ENCODE data around the gene ASB10.

Gene ASB10

DNA sequence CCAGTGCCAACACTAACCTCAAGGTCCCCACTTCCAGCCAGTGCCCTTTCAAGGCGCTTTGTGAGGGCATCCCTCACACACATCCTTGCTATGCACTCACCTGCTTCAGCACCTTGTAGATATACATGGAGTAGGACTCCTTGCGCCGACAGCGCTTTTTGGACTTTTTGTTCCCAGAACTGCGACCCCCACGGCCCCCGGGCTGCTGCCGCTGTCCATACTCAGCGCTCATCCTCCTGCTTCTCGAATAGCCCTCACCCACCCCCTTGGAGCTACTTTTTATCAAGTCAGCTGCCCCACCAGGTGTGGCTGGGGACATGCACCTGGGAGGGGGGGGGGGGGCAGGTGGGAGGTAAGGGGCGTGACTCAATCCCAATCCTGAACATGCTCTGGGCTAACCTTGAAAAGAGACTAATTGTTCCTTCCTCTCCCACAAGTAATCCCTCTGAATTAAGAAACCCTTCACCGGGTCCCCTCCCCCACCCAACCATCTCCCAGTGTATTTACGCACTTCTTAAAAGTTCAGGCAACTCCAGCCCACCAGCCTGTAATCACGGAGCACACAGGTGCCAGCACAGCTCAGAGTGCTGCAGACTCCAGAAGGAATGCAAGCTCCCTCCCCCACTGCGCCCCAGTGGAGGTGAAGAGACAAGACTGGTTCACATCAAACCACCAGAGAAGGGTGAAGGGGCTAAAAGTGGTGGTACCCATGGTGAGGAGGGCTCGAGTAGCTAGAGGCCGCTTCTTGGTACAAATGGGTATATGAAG lies 23.2 kb upstream of the ASB10 start, which contains the start of gene H2BK1:
Gene H2BK1, minus strand, starts transcription at position 402 of the 768 bp plus-strand sequence. Its CDS starts 170 bp downstream, at position 232.
- DNase-seq (ENCODE audit: low read depth, low spot score), result no peak

GRCh38 chr7:151209588-151209987 lies 22.5 kb upstream of the ASB10 start:
- DNase-seq (ENCODE audit: low read depth, low spot score), result no peak

DNA sequence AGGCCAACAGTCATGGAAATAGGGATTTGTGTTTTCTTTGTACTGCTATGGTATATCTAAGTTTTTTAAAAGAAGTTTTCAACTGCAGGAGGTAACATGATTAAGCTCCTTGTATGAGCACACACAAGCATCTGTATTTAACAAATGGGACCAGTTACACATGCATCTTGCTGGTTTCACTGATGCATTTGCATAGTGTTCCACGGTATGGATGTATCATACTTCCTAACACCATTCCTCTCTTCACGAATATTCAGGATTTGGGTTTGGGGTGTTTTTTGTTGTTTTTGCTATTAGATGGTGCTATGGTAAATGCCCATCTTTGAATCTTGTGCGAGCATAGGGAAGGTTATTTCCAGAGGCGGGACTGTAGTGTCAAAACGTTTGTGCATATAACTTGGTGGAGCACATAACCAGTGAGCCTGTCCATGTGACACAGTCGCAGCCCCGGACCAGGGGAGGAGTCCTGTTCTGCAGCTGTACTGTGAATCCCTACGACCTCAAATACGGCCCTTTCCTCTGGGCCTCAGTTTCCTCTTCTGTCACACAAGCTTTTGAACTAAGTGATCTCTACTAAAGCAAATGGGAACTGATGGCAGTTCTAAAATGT lies 21.3 kb upstream of the ASB10 start:
- DNase-seq (ENCODE audit: low read depth, low spot score), result no peak

- no peak for DNase-seq (ENCODE audit: low read depth, low spot score)
Measured at GRCh38 chr7:151207804-151208203, 20.8 kb upstream of the ASB10 start.

DNA sequence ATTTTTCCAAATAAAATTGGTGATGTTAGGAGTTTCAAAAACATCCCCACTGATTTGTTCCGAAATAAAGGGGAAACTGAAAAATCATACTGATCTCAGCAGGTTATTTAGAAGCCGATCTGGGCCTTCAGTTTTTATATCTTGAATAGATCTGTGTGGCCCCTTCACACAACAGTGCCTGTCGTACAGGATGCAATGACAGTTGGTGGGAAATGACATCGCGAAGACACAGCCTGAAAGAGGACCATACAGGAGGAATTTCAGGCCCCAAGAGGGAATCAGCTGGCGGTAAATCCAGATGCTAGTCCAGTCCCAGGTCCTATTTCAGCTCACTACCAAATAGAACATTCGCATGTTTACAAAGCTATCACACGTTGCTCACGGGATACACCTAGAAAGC lies 20.3 kb upstream of the ASB10 start:
- no peak for DNase-seq (ENCODE audit: low read depth, low spot score)

GRCh38 chr7:151206914-151207313 lies 19.9 kb upstream of the ASB10 start:
- DNase-seq (ENCODE audit: low read depth, low spot score), result no peak

DNA sequence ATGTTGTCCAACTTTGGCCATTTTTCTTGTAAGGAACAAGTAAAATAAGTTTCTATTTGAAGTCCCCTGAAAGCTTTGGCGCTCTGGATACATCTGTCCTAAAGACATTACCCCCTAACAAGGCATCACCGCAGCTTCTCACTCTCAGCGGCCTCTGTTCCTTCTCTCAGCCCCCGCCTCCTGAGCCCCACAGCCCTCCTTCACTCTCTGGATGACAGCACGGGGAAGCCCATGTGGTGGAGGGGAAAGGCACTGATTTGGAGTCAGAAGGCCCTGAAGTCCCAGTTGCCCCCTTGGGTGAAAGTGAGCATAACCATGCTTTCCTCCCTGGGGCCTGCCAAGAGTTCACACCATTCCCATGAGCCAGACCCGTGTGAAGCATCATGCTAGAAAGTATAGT lies 18.7 kb upstream of the ASB10 start:
- no peak for DNase-seq (ENCODE audit: low read depth, low spot score)

DNA sequence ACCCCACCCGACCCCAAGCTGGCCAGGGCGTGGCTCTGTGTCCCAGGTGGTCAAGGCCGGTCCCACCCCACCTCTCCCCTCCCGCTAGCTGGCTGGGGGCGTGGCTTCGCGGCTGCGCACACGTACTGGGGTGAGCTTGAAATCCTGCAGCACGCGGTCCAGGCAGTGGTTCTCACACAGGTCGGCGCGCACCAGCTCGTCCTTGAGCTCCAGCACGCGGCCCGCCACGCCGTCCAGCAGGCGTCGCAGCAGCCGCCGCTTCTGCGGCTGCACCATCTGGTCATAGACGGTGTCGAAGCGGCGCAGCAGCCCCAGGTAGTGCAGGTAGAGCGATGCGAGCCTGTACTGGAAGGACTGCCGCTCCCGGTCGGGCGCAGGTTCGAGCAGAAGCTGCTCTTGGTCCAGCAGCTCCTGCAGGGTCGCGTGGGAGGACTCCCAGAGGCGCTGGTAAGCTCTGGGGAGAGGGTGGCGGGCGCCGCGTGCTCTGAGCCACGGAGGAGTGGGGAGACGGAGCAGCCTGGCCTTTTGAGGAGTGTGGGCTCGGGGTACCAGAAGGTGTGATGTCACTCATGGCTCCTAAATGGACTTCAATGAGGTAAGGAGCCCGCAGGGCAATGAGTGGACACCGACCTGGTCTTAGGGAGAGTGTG lies 17.5 kb upstream of the ASB10 start:
- DNase-seq (ENCODE audit: low read depth, low spot score), result no peak

DNA sequence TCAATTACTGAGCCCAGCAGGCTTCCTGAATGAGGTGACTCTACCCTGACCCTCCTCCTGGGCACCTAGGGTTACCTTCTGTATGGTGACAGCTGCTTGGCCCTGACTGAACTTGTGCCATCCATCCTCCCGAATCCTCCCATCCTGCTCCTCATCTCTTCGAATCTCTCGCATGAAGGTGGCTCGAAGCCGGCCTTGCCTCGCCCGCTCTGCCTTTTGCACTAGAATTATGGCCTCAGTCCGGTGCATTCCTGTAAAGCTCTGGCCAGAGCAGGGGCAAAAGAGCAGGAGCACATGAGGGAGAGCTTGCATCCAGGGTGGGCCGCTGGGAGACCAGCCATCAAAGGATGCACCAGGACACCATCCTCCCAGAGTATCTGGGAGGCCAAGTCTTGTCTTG lies 15.8 kb upstream of the ASB10 start:
- no peak for DNase-seq (ENCODE audit: low read depth, low spot score)

DNA sequence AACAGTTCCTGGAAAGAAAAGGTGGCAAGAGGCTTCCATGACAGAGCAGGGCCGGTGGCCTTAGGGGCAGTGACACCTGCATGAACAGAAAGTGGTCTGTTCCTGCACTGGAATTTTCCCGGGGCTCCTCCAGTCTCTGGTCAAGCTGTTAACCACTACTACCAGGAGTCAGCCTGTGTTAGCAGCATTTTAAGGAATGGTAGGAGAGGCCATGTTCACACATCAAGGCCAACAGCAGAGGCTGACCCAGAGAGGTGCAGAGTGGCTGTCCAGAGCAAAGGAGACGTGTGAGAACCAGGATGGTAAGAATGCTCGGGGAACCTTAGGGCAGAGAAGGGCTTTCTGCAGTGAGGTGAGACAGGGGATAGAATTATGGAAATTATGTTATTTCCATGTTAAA lies 14.7 kb upstream of the ASB10 start:
- no peak for DNase-seq (ENCODE audit: low read depth, low spot score)

GRCh38 chr7:151201344-151201743 lies 14.3 kb upstream of the ASB10 start:
- DNase-seq (ENCODE audit: low read depth, low spot score), result no peak

DNA sequence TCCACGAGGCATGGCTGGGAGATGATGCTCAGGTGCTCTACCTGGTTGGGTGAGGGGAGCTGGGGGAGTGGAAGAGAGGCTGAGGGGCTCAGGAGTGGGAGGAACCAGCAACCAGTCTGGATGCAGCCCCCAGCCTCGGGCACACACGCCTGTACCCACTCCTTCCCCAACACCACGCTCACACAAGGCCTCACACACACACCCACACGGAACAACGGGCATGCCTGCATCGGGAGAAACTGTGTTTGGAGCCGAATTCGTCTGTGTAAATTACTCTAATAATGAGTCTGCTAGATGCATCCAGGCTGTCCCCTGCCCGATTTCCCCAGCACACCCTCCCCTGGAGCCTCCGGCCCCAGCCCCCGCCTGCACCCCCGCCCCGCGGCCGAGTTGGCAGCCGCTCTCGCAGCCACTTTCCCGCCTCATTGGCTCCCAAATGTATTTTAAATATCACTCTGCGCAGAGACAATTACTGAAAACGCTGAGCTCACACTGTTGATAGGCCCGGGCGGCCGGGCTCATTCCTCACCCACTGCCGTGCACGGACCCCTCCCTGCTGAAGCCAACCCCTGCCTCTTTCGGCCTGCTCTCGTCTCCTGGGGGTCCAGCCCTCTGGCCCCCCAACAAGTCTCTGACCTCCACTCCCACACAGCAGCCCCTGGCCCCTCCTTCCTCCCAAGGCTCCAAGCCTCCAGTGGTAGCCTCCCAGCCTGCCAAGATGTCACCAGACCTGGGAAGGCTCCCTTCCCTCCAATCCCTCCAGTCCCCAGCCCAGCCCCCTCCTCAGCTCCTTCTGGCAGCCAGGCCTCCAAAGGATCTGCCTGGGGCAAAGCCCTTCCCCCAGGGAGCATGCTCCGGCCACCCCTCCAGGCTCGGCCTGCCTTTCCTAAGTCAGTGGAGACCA lies 12.1 kb upstream of the ASB10 start:
- DNase-seq (ENCODE audit: low read depth, low spot score), result no peak

DNA sequence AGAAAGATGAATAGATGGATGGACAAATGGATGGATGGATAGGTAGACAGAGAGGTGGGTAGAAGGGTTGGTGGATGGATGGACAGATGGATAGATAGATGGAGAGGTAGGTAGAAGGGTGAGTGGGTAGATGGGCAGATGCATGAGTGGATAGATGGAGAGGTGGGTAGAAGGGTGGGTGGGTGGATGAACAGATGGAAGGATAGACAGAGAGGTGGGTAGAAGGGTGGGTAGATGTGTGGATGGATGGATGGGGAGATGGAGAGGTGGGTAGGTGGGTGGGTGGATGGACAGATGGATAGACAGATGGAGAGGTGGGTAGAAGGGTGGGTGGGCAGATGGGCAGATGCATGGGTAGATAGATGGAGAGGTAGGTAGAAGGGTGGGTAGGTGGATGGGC lies 10.9 kb upstream of the ASB10 start:
- no peak for DNase-seq (ENCODE audit: low read depth, low spot score)

DNA sequence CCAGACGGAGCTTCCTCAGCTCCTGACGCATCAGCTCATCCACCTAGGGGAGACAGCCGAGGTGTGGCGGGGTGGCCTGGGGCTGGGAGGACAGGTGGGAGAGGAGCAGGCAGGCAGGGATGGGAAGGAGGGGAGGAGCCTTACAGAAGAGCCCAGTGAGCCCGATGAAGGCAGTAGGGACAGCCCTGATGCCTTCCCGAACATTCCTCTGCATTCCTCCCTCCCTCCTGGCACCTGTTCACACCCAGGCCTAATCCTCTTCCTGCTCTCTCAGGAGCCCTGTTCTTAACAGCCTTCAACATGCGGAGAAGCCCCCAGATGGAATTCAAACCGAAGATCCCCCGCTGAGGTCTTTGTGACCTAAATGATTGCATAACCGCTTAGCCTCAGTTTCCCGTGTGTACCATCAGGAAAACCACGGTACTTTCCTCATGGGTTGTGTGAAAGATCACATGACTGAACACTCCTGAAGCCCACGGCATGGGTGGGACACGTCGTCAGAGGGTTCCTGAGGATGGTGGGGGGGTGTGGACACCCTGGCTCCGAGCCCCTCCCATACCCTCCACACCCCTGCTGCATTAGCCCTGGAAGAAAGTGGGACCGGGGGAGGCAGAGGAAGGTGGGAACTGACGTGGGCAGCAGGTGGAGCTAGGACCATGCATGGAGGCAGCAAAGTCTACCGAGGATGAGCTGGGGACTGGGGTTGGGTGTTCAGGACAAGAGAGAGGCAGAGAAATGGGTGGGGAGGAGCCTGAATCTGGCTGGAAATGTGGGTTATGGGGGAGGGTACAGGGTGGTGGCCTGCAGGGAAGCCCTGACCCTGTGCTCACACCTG lies 8.8 kb upstream of the ASB10 start:
- DNase-seq (ENCODE audit: low read depth, low spot score), result no peak

DNA sequence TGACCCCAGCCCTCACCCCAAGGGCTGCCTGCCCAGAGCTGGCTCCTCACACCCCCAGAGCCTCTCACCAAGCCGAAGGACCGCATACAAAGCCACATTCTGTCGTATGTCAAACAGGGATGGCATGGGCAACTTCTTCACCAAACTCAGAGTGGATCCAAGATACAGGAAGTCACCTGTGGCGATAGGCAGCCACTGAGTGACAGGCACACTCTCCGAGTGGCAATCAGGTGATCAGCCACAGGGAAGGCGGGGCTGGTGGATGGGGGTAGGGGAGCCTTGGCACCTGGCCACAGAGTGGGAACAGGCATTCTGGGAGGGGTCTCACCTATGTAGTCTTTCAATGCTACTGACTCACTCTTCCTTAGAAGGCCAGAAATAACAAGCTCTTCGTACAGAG lies 7.1 kb upstream of the ASB10 start:
- no peak for DNase-seq (ENCODE audit: low read depth, low spot score)

DNA sequence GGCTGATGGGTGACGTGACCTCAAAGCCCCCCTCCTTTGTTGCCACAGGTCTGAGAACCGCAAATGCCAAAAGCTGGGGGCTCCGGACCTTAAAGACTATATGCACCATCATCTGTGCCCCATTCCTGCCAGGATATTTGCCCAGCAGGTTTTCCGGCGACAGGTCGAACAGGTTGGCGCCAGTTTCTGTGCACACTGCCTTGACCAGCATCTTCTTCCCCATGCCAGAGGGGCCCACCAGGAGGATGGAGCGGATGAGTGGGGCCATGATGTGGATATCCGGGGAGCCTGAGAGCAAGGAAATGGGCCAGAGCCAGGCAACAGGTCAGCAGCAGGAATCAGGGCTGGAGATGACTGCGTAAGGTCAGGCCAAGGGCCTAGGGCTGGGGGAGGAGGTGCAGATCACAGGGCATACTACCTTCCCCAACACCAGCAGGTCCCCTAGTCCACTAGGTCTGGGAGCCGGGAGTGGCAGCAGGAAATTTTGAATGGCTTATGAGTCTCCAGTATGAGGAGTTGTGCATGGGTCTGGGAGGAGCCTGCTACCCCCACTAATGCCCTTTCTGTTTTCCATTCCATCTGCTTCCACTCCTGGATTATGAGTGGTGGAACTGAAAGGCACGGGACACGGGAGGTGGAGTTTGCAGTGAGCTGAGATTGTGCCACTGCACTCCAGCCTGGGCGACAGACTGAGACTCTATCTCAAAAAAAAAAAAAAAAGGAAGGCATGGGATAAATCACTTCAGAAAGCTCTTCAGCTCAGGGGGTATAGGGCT lies 6.3 kb upstream of the ASB10 start:
- DNase-seq (ENCODE audit: low read depth, low spot score), result no peak

GRCh38 chr7:151192002-151192539 lies 5.0 kb upstream of the ASB10 start:
- no peak for DNase-seq (ENCODE audit: low read depth, low spot score)

GRCh38 chr7:151191544-151191943 lies 4.5 kb upstream of the ASB10 start:
- DNase-seq (ENCODE audit: low read depth, low spot score), result no peak

- DNase-seq (ENCODE audit: low read depth, low spot score), result no peak
Measured at GRCh38 chr7:151189038-151189437, 2.0 kb upstream of the ASB10 start.

GRCh38 chr7:151188252-151188542 lies 1.1 kb upstream of the ASB10 start:
- DNase-seq (ENCODE audit: low read depth, low spot score), result no peak
